Liver (tissue), 3 donors: ENCODE measurements around the gene MLH1.

Source experiments
- EGR1 ChIP-seq, 2 donors: IDR thresholded peaks; 2 replicates each; pipeline ENCODE4 v1.6.1; 2016 to 2018; ENCODE audit warnings: antibody characterized with exemption in 2 of 2, low read depth in 2 of 2
- HNF4G ChIP-seq: IDR thresholded peaks from 2 replicates; pipeline ENCODE4 v1.6.1; 2016; ENCODE audit warnings: antibody characterized with exemption
- RAD21 ChIP-seq, 2 donors: IDR thresholded peaks; 2 replicates each; pipeline ENCODE4 v1.6.1; 2016; ENCODE audit warnings: antibody characterized with exemption in 2 of 2, mild to moderate bottlenecking in 2 of 2
- REST ChIP-seq: IDR thresholded peaks from 2 replicates; pipeline ENCODE4 v1.6.1; 2016; ENCODE audit warnings: antibody characterized with exemption, mild to moderate bottlenecking
- RXRA ChIP-seq, 2 donors: IDR thresholded peaks; 2 replicates each; pipeline ENCODE4 v1.6.1; 2017 to 2018; ENCODE audit warnings: antibody characterized with exemption in 2 of 2, mild to moderate bottlenecking in 1 of 2
- SP1 ChIP-seq: IDR thresholded peaks from 2 replicates; pipeline ENCODE4 v1.6.1; 2018; ENCODE audit warnings: antibody characterized with exemption, mild to moderate bottlenecking
- TAF1 ChIP-seq: conservative IDR thresholded peaks from 2 replicates; pipeline ENCODE4 v1.6.1; 2016; ENCODE audit warnings: antibody characterized with exemption, mild to moderate bottlenecking
- YY1 ChIP-seq: IDR thresholded peaks from 2 replicates; pipeline ENCODE4 v1.6.1; 2016; ENCODE audit warnings: antibody characterized with exemption, mild to moderate bottlenecking
- TF ChIP-seq, protein P1 (sequence below): fragments of 150-350 bp; IDR thresholded peaks from 2 replicates; pipeline ENCODE4 v1.5.1; 2017; ENCODE audit warnings: improper control_type of control experiment, low read depth, low read length; ENCODE audit not compliant: missing input control
- TF ChIP-seq, protein P2 (sequence below): IDR thresholded peaks from 2 replicates; pipeline ENCODE4 v1.6.1; 2016; ENCODE audit warnings: antibody characterized with exemption
- TF ChIP-seq, protein P3 (sequence below): IDR thresholded peaks from 2 replicates; pipeline ENCODE4 v1.6.1; 2016; ENCODE audit warnings: antibody characterized with exemption
- donor health status: healthy.
- donor health status: healthy.

- TF ChIP-seq, protein P1, sequence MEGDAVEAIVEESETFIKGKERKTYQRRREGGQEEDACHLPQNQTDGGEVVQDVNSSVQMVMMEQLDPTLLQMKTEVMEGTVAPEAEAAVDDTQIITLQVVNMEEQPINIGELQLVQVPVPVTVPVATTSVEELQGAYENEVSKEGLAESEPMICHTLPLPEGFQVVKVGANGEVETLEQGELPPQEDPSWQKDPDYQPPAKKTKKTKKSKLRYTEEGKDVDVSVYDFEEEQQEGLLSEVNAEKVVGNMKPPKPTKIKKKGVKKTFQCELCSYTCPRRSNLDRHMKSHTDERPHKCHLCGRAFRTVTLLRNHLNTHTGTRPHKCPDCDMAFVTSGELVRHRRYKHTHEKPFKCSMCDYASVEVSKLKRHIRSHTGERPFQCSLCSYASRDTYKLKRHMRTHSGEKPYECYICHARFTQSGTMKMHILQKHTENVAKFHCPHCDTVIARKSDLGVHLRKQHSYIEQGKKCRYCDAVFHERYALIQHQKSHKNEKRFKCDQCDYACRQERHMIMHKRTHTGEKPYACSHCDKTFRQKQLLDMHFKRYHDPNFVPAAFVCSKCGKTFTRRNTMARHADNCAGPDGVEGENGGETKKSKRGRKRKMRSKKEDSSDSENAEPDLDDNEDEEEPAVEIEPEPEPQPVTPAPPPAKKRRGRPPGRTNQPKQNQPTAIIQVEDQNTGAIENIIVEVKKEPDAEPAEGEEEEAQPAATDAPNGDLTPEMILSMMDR = no peak
- TF ChIP-seq TAF1 = no peak
- peak; percentile 34 for TF ChIP-seq YY1
- no peak for TF ChIP-seq RXRA (IDR thresholded peaks at IDR 0.05)
- TF ChIP-seq REST = no peak
- TF ChIP-seq RAD21 (IDR thresholded peaks at IDR 0.05) = peak in 1 of 2 donors; percentile 28
- TF ChIP-seq, protein P2, sequence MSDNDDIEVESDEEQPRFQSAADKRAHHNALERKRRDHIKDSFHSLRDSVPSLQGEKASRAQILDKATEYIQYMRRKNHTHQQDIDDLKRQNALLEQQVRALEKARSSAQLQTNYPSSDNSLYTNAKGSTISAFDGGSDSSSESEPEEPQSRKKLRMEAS = no peak
- TF ChIP-seq, protein P3, sequence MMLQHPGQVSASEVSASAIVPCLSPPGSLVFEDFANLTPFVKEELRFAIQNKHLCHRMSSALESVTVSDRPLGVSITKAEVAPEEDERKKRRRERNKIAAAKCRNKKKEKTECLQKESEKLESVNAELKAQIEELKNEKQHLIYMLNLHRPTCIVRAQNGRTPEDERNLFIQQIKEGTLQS = no peak
- peak; percentile 33 for TF ChIP-seq SP1
- TF ChIP-seq EGR1 (IDR thresholded peaks at IDR 0.05; ENCODE audit: low read depth in 2 of 2) = no peak
- no peak for TF ChIP-seq HNF4G
Observed at GRCh38 chr3:37029111-37029510, 35.8 kb downstream of the MLH1 start.
